A204.1 (cell line): ENCODE data around the gene DDB1.

Experiments used
- FAIRE-seq: peaks from 2 replicates; lab custom pipeline; 2012; peaks lifted over from hg19 to GRCh38; lab: Jason Lieb, UNC

DDB1 gene

GRCh38 chr11:61354208-61354607, 21.3 kb upstream of the DDB1 start:
- no peak for FAIRE-seq

- FAIRE-seq = no peak
These were observed 20.5 kb upstream of the DDB1 start for GRCh38 chr11:61353131-61354067.

GRCh38 chr11:61352038-61352437, 19.1 kb upstream of the DDB1 start:
- no peak for FAIRE-seq

GRCh38 chr11:61350803-61351202, 17.9 kb upstream of the DDB1 start:
- no peak for FAIRE-seq

- no peak for FAIRE-seq
These were observed 17.4 kb upstream of the DDB1 start for GRCh38 chr11:61350336-61350735.

GRCh38 chr11:61349916-61350315, 17.0 kb upstream of the DDB1 start:
- FAIRE-seq = no peak

GRCh38 chr11:61349189-61349751, 16.4 kb upstream of the DDB1 start:
- no peak for FAIRE-seq

- no peak for FAIRE-seq
These were observed 15.1 kb upstream of the DDB1 start for GRCh38 chr11:61347916-61348461.

GRCh38 chr11:61345954-61346843, 13.3 kb upstream of the DDB1 start:
- no peak for FAIRE-seq

GRCh38 chr11:61345170-61345610, 12.3 kb upstream of the DDB1 start:
- FAIRE-seq = no peak

- FAIRE-seq = no peak
These were observed 11.2 kb upstream of the DDB1 start for GRCh38 chr11:61343792-61344745.

- FAIRE-seq = no peak
These were observed 9.4 kb upstream of the DDB1 start for GRCh38 chr11:61342207-61342803.

GRCh38 chr11:61341706-61342105, 8.8 kb upstream of the DDB1 start:
- FAIRE-seq = no peak

- no peak for FAIRE-seq
These were observed 8.1 kb upstream of the DDB1 start for GRCh38 chr11:61340979-61341378.

GRCh38 chr11:61339490-61339878, 6.6 kb upstream of the DDB1 start:
- no peak for FAIRE-seq

GRCh38 chr11:61338783-61339489, 6.0 kb upstream of the DDB1 start:
- no peak for FAIRE-seq

GRCh38 chr11:61337706-61338470, 5.0 kb upstream of the DDB1 start:
- no peak for FAIRE-seq

GRCh38 chr11:61336171-61336935, 3.4 kb upstream of the DDB1 start:
- FAIRE-seq = no peak

GRCh38 chr11:61335355-61335710, 2.4 kb upstream of the DDB1 start:
- no peak for FAIRE-seq
